Small intestine (tissue), 7 donors: ENCODE measurements around the gene LIPT1. TPM values are rescaled to one million over a fixed set of nuclear protein-coding genes. Genes with fewer than 3 reads are reported as not detected.
"Not testable (repeated sequence)": the region's sequence is repeated elsewhere in the genome, so short reads cannot be mapped to it uniquely, and the experiment has no call there.

Experiments
- DNase-seq, 2 donors: peaks; one replicate each; pipeline versions ENCODE4 v3.0.0 to v3.0.0-alpha.2; 2013
- FAIRE-seq: peaks from 2 replicates; lab custom pipeline; 2012; peaks lifted over from hg19 to GRCh38; lab: Jason Lieb, UNC
- H3K27ac ChIP-seq, 3 donors: one replicate each; pipeline ENCODE4 v1.5.1; 2013; ENCODE audit warnings: low read length in 2 of 3, mild to moderate bottlenecking in 2 of 3, control low read depth in 1 of 3, inconsistent platforms in 1 of 3, low read depth in 1 of 3, moderate library complexity in 1 of 3
- H3K27me3 ChIP-seq, 3 donors: one replicate each; pipeline ENCODE4 v1.6.1; 2013; ENCODE audit warnings: low read length in 3 of 3, inconsistent platforms in 1 of 3; ENCODE audit not compliant: control insufficient read depth in 3 of 3, insufficient read depth in 3 of 3
- H3K36me3 ChIP-seq, 3 donors: one replicate each; pipeline ENCODE4 v1.6.1; 2013; ENCODE audit warnings: low read length in 3 of 3, inconsistent platforms in 1 of 3, low read depth in 1 of 3, mild to moderate bottlenecking in 1 of 3, moderate library complexity in 1 of 3; ENCODE audit not compliant: control insufficient read depth in 3 of 3, insufficient read depth in 2 of 3
- H3K4me1 ChIP-seq, 3 donors: one replicate each; pipeline ENCODE4 v1.6.1; 2013; ENCODE audit warnings: low read length in 2 of 3, inconsistent platforms in 1 of 3, low read depth in 1 of 3, mild to moderate bottlenecking in 1 of 3, moderate library complexity in 1 of 3; ENCODE audit not compliant: control insufficient read depth in 3 of 3, insufficient read depth in 2 of 3
- H3K4me3 ChIP-seq, 3 donors: one replicate each; pipeline ENCODE4 v1.5.1; 2013; ENCODE audit warnings: low read length in 3 of 3, control low read depth in 1 of 3, inconsistent platforms in 1 of 3, low read depth in 1 of 3, mild to moderate bottlenecking in 1 of 3, moderate library complexity in 1 of 3
- H3K9me3 ChIP-seq, 2 donors: one replicate each; pipeline ENCODE4 v1.6.1; 2013; ENCODE audit warnings: low read depth in 1 of 2, low read length in 1 of 2; ENCODE audit not compliant: control insufficient read depth in 2 of 2, insufficient read depth in 1 of 2
- WGBS, 3 donors: extraction: QIAGEN DNeasy Blood & Tissue Kit; methylation state at CpG; one replicate each; pipeline ENCODE4 v1.1.7; 2013; 5-methylcytosine and 5-hydroxymethylcytosine counted together
- polyA plus RNA-seq, 4 donors: library from polyadenylated mRNA; stranded (reverse) in 3 of 4; unstranded in 1 of 4; fragments of 200-250 nt in 3 of 4; fragments of 120-200 nt in 1 of 4; gene quantifications; one replicate each; pipeline versions ENCODE4 v1.2.1 to v1.2.3, GENCODE V29; 2013
- donor health status: healthy with polysubstance abuse.
- donor health status: control.
- donor health status: control.
- donor health status: Bipolar disorder and iron deficiency.
- donor health status: healthy.

Gene LIPT1
- polyA plus RNA-seq, 4 donors, result 7.0 to 18.2 (median 11.8) TPM

- H3K4me1 ChIP-seq, result peaks cover 0 to 3% (median 2%) of the 10 kb centered on the region in 3 donors
- DNase-seq, result no peak
- H3K27me3 ChIP-seq, result no peaks in the 10 kb centered on the region
- H3K9me3 ChIP-seq, result no peaks in the 10 kb centered on the region
- no peak overlapping the region for H3K27ac ChIP-seq
- no peak overlapping the region for H3K4me3 ChIP-seq
- no peak for FAIRE-seq
- 63 to 78% (median 65%) methylated on average over 6 of the region's 6 CpGs for WGBS, 3 donors
- H3K36me3 ChIP-seq, result peaks cover 0 to 7% (median 4%) of the 10 kb centered on the region in 3 donors
These were observed 30.0 kb downstream of the LIPT1 start for GRCh38 chr2:99184811-99185210.

DNA sequence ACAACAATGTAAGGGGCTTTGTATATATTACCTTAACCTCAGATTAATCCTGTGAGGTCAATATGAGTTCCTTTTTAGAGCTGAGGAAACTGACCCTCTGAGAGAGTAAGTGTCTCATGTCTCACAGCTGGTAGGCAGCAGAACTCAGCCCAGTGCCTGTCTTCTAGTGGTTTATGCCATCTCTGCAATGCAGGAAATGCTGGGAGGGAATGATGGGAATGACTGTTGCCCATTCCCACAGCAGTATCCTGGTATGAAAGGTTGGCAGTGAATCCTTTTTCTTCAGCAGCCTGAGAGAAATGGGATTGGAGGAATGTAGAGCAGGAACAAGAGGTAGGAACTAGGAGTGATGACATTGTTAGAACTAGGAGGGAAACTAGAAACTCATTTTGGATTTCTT is 32.2 kb downstream of the LIPT1 start:
- Histone ChIP-seq H3K27me3 (no peaks in the 10 kb centered on the region), H3K9me3 (no peaks in the 10 kb centered on the region), H3K4me1 (no peaks in the 10 kb centered on the region), H3K27ac (no peak overlapping the region), H3K36me3 (peaks cover 0 to 13% (median 7%) of the 10 kb centered on the region in 3 donors), H3K4me3 (no peak overlapping the region)
- FAIRE-seq, result no peak
- no peak for DNase-seq

- Histone ChIP-seq H3K27ac (no peak overlapping the region), H3K36me3 (peaks cover 0 to 13% (median 7%) of the 10 kb centered on the region in 3 donors)
- FAIRE-seq, result no peak
These were observed 33.6 kb downstream of the LIPT1 start for GRCh38 chr2:99188357-99188756.

DNA sequence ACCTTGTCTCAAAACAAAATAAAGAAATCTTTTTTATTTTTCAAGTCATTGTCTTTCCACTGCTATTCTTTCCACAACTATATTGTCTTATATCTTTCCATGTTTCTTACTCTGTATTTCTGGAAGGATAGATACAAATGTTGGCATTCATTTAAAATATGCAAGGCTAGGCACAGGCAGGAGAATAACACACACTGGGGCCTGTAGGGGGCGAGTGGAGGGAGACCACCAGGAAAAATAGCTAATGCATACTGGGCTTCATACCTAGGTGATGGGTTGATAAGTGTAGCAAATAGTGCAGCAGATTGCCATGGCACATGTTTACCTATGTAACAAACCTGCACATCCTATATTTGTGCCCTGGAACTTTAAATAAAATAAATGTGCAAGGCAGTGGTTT is 35.8 kb downstream of the LIPT1 start:
- H3K27me3 ChIP-seq, result no peaks in the 10 kb centered on the region
- FAIRE-seq (no peak), DNase-seq (no peak)
- WGBS, 3 donors, result 91 to 94% (median 94%) methylated on average over 1 of the region's 1 CpG
- H3K4me3 ChIP-seq, result no peak overlapping the region
- peaks cover 0 to 13% (median 9%) of the 10 kb centered on the region in 3 donors for H3K36me3 ChIP-seq
- H3K4me1 ChIP-seq, result no peaks in the 10 kb centered on the region
- no peaks in the 10 kb centered on the region for H3K9me3 ChIP-seq
- no peak overlapping the region for H3K27ac ChIP-seq

More at GRCh38 chr2:99188357-99188756, 33.6 kb downstream of the LIPT1 start:
- no peaks in the 10 kb centered on the region for H3K4me1 ChIP-seq
- no peak for DNase-seq
- no peaks in the 10 kb centered on the region for H3K27me3 ChIP-seq
- no peak overlapping the region for H3K4me3 ChIP-seq
- WGBS, 3 donors, result 91 to 96% (median 94%) methylated on average over 3 of the region's 3 CpGs
- no peaks in the 10 kb centered on the region for H3K9me3 ChIP-seq

GRCh38 chr2:99192364-99192763 is 37.6 kb downstream of the LIPT1 start:
- DNase-seq, H3K27me3 ChIP-seq, H3K4me1 ChIP-seq, FAIRE-seq, H3K27ac ChIP-seq, H3K9me3 ChIP-seq, H3K4me3 ChIP-seq: not testable (repeated sequence)
- H3K36me3 ChIP-seq, result peaks cover 0 to 15% (median 15%) of the 10 kb centered on the region in 3 donors
- 95 to 100% (median 99%) methylated on average over 4 of the region's 4 CpGs for WGBS, 3 donors

- H3K36me3 ChIP-seq, result peaks cover 0 to 9% (median 7%) of the 10 kb centered on the region in 3 donors
These were observed 43.5 kb downstream of the LIPT1 start for GRCh38 chr2:99198103-99198841.

GRCh38 chr2:99200076-99200800 is 45.5 kb downstream of the LIPT1 start:
- WGBS, 3 donors, result 85 to 92% (median 88%) methylated on average over 7 of the region's 7 CpGs
- no peak for FAIRE-seq
- H3K27me3 ChIP-seq, result no peaks in the 10 kb centered on the region

More at GRCh38 chr2:99198103-99198841, 43.5 kb downstream of the LIPT1 start:
- H3K27me3 ChIP-seq, result no peaks in the 10 kb centered on the region
- H3K9me3 ChIP-seq, result no peaks in the 10 kb centered on the region
- FAIRE-seq, result no peak
- 82 to 86% (median 83%) methylated on average over 6 of the region's 6 CpGs for WGBS, 3 donors
- DNase-seq, result no peak
- no peak overlapping the region for H3K27ac ChIP-seq
- H3K4me3 ChIP-seq, result no peak overlapping the region
- H3K4me1 ChIP-seq, result no peaks in the 10 kb centered on the region

DNA sequence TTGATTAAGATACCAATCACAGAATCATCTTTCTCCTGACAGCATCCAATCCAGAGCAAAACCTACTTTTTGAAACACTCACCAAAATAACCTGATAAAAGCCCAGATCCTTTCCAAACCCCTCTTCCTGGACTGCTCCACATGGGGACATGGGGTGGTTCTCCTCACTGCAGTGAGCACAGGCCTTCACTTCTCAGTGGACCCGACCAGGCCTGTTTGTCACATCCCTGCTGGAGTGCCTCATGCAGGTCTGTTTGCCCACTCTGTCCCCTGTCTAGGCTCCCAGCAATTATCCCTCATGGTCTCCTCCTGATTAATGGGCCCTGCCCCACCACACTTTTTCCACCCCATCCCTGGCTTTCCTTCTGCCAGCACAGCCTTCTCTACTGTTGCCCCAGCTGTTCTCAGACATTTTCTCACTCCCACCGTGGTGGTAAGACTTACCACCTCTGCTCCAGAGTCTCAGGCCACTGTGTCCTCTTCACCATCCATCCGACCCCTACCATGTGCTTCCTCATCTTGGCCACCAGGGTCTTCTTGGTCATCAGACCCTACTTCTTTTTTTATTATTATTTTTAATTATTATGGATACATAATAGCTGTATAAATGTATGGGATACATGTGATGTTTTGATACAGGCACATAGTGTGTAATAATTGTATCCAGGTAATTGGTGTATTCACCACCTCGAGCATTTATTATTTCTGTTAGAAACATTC is 47.4 kb downstream of the LIPT1 start:
- Histone ChIP-seq H3K4me3 (no peak overlapping the region), H3K36me3 (peaks cover 0 to 3% (median 3%) of the 10 kb centered on the region in 3 donors), H3K27ac (no peak overlapping the region), H3K9me3 (peaks cover 0 to 10% of the 10 kb centered on the region in 2 donors), H3K27me3 (no peaks in the 10 kb centered on the region), H3K4me1 (no peaks in the 10 kb centered on the region)
- 90 to 95% (median 91%) methylated on average over 4 of the region's 4 CpGs for WGBS, 3 donors
- DNase-seq (no peak), FAIRE-seq (no peak)

More at GRCh38 chr2:99200076-99200800, 45.5 kb downstream of the LIPT1 start:
- H3K27ac ChIP-seq, result no peak overlapping the region
- H3K4me3 ChIP-seq, result no peak overlapping the region
- H3K9me3 ChIP-seq, result peaks cover 0 to 1% of the 10 kb centered on the region in 2 donors
- DNase-seq, result no peak
- H3K4me1 ChIP-seq, result no peaks in the 10 kb centered on the region
- peaks cover 0 to 9% (median 7%) of the 10 kb centered on the region in 3 donors for H3K36me3 ChIP-seq
